Measurements from ENCODE around the gene CASZ1.

- TF ChIP-seq CTCF (IDR thresholded peaks at IDR 0.05) (no peak), POLR2A (IDR thresholded peaks at IDR 0.05) (no peak)
Observed at GRCh38 chr1:10819198-10819901, 22.9 kb upstream of the CASZ1 start.

Data from lower leg skin (tissue), 3 donors.